ENCODE results near the gene SMOC2.

GRCh38 chr6:168415098-168415992 is 25.6 kb upstream of the SMOC2 start:
- TF ChIP-seq CTCF (IDR thresholded peaks at IDR 0.05) (no peak), EZH2 (IDR thresholded peaks at IDR 0.05; ENCODE audit: borderline replicate concordance, insufficient read depth, low read depth, low read length, poor library complexity, severe bottlenecking) (no peak)

Measured in B cell (primary cell).